GM19324 (cell line): Measurements from ENCODE around the gene KCNQ1.

Experiments
- ATAC-seq: cut with Tn5 transposase; IDR thresholded peaks from one replicate; pipeline ENCODE4 v1.9.1; 2021; ENCODE audit warnings: mild to moderate bottlenecking, moderate library complexity; ENCODE audit not compliant: unreplicated experiment, low FRiP score

Gene KCNQ1

GRCh38 chr11:2440646-2441045, 4.2 kb upstream of the KCNQ1 start:
- ATAC-seq: no peak

GRCh38 chr11:2441171-2441570, 3.6 kb upstream of the KCNQ1 start:
- ATAC-seq: no peak

DNA sequence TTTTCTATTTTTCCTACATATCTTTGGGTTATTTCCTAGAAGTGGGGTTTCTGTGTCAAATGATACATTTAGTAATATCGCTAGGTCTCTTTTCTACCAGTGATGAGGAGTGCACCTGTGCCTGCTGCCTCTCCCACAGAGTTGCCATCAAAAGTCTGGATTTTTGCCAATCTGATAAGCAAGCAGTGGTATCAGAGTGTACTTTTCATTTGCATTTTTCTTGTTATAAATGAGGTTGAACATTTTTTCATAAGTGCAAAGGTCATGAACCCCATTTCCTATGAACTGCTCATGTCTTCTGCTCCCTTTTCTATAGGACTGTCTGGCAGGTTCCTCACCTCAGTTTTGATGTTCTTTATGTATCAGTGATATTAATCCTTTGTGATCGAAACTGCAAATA, 2.2 kb upstream of the KCNQ1 start:
- ATAC-seq: no peak

DNA sequence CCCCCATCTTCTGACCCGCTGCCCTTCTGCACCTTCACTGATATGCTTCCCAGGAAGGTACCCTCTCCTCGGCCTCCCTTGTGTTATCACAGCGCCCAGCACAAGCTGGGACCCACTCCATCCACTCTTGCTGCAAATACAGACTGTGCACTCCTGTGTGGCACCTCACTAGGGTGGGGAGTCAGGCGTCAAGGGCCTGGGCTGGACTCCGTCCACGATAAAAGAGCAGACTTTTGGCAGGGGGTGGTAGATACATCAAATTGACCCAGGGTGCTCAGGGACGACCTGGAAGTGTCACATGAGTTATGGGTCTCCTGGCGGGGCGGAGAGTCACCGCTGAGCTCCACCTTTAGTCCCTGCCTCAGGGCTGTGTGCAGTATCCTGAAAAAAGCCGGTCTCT, 1.4 kb upstream of the KCNQ1 start:
- no peak for ATAC-seq

DNA sequence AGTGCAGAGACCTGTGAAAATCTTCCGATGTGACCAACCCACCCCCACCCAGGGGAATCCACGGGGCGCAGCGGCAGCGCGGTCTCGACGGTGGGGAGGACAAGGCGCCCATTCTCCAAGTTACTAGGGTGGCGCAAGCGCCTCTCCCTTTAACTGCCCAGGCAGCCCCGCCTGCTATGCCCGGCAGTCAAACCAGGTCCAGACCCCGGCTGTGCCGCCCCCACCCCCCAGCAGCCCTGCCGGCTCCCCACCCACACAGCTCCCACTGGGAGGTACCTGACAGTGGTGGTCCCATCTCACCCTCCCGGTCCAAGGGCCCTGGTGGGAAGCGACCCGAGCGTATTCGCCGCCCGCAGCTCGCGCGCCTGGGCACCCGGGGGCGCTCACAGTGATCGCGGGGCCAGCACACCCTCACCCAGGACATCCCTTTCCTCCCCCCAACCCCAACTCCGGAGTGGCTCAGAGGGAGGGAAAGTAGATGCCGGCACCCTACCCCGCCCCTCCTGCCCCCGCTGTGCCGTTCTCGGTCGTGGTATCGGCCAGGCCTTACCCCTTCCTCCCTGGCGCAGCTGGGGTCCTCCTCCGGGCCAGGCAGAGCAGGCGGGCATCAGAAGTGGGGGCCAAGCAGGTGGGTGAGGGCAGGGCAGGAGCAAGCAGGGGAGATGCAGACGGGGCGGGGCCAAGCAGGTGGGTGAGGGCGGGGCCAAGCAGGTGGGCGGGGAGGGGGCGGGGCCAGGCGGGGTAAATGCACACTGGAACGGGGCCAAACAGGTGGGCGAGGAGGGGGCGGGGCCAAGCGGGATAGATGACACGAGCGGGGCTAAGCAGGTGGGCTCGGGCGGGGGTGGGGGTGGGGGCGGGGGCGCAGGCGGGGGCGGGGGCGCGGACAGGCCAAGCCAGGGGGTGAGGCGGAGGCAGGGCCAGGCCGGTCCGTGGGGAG, 657 bp upstream of the KCNQ1 start, which contains the start of gene TRPM5:
TSS of gene TRPM5 (minus strand) at position 634 of the 940 bp plus-strand sequence. CDS start 21,478 bp downstream, outside the sequence.
- no peak for ATAC-seq

DNA sequence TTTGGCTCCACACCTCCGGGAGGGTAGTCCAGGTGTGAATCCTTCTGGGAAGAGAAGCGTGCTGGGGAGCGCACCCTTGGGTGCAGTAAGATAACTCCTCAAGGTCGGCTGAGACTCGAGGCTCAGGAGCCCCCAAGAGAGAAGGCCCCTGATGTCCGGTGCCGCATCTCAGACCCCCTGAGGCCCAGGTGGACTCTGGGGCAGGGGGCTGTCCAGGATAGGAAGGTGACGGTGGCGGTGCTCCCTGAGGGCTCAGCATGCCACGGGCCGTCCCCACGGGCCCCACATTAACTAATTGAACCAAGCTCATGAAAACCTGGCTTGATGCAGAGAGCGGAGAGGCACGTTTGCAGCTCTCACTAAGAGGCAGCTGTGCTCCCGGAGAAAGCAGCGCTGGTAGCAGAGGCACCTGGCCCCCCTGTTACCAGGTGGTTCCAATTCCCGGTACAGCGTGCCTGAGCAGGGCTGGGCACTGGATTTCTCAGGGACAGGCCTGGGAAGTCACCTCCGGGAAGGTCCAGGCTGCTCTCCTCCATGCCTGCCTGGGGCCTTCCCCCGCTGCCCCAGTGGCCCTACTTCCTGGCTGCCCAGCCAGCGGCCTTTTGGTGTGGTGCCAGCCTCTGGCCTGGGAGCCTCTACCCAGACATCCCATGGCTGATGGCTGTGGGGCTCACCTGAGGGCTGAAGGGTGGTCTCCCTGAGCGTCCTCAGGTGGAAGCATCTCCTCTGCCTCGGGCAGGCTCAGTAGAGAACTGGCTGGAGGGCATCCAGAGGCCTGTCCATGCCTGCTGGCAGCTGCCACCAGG, 1.1 kb downstream of the KCNQ1 start:
- ATAC-seq: no peak

GRCh38 chr11:2446590-2447252, 1.9 kb downstream of the KCNQ1 start:
- no peak for ATAC-seq

- ATAC-seq: no peak
These were observed 2.6 kb downstream of the KCNQ1 start for GRCh38 chr11:2447253-2447950.

- no peak for ATAC-seq
These were observed 3.3 kb downstream of the KCNQ1 start for GRCh38 chr11:2447951-2448650.

DNA sequence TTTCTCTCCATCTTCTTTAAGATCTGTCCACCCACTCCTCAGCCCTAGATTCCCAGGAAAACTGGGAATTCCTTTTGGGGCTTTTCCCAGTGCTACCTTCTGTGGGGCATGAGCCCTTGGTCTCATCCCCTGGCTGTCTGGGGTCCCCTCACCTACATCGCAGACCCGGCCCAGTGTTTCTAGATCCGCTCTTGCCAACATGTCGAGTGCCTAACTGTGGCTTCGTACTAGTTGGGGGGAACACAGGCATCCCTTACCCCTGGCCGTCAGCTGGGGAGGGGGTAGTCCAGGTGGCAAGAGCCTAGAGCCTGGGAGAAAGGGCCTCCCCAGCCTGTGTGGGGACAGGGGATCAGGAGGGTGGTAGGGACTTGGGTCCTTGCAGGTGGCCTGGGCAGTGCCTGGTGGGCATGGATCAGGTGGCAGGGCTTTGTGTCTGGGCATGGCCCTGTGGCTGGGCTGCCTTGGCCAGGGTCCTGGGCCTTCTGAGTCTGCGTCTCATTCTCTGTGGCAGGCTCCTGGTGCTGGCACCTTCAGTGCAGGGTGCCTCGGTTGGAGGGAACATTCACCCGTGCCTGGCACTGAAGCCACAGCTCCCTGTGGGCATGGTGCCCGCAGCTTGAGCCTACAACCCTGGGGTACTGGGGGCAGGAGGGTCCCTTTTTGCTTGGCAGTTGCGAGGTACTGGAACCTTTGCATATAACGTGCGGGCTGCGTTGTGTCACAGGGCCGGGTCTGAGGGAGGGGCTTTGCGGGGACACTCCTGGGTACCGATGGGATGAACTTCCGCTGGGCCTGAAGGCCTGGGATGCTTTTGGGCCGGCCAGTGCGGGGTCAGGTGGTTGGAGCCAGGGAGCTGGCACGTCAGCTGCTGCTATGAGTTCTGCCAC, 4.1 kb downstream of the KCNQ1 start:
- ATAC-seq: no peak

- ATAC-seq: no peak
These were observed 4.9 kb downstream of the KCNQ1 start for GRCh38 chr11:2449548-2450320.

GRCh38 chr11:2450321-2451041, 5.7 kb downstream of the KCNQ1 start:
- no peak for ATAC-seq

- ATAC-seq: no peak
These were observed 6.5 kb downstream of the KCNQ1 start for GRCh38 chr11:2451336-2451735.

- ATAC-seq: no peak
These were observed 7.1 kb downstream of the KCNQ1 start for GRCh38 chr11:2451916-2452315.

DNA sequence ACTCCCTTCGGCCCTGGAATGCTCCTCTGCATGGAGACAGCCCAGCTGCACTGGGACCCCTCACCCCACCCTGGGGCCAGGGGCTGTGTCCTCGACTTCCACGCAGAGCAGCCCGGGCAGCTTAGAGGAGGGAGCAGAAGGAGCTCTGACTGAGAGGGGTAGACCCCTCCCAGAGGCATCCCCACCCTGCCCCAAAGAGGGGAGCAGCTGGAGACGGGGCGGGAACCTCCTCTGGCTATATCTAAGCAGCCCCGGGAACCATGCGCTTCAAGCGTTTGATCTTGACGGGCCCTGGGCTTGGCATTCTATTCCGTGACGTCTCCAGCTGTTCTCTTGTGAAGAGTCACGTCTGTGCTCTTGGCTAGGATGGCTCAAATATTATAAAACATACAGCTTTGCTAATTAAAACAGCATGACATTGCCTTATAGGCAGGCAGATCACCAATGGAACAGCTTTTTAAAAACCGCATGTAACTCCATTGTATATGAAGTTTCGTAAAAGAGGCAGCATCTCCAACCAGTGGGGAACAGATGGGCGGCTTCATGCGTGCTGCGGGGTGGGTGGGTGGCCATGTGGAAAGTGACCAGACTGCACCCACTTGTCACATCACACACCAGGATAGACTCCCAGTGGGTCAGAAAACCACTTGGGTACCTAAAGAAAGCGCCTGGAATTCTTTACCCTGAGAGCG, 7.7 kb downstream of the KCNQ1 start:
- ATAC-seq: no peak

DNA sequence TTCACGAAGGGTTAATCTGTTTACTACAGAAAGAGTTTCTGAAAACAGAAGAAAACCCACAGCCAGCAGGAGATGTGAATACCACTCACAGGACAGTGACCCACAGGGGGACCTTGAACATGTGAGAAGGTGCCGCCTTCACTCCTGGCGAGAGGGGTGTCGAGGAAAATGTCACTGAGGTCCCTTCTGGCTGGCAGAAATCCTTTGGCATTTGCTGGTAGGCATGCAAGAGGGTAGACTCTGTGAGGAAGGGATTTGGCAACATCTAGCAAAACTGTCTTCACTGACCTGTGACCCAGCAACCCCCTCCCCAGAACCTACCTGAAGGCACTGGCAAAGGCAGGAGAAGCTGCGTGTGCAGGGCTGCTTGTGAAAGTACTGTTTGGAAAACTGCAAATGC, 8.6 kb downstream of the KCNQ1 start:
- ATAC-seq: no peak

GRCh38 chr11:2458321-2458720, 13.5 kb downstream of the KCNQ1 start:
- no peak for ATAC-seq
